GM21381 (cell line): ENCODE data around the gene GLI1.
"Not testable (repeated sequence)": the region's sequence is repeated elsewhere in the genome, so short reads cannot be mapped to it uniquely, and the experiment has no call there.

Experiments used
- ATAC-seq: cut with Tn5 transposase; IDR thresholded peaks from one replicate; pipeline ENCODE4 v1.9.1; 2021; ENCODE audit warnings: mild to moderate bottlenecking, moderate library complexity; ENCODE audit not compliant: unreplicated experiment

GLI1 gene

GRCh38 chr12:57459750-57460467 is at the start of gene GLI1:
Gene GLI1, plus strand, starts transcription at chr12:57459785. Its CDS starts 3,907 bp downstream, at chr12:57463692.
- ATAC-seq: no peak

- no peak for ATAC-seq
Observed at GRCh38 chr12:57410534-57410933, 49.1 kb upstream of the GLI1 start.

- not testable (repeated sequence) for ATAC-seq
Observed at GRCh38 chr12:57414160-57414559, 45.4 kb upstream of the GLI1 start.

GRCh38 chr12:57415088-57415487 is 44.5 kb upstream of the GLI1 start:
- ATAC-seq: no peak

GRCh38 chr12:57416039-57416996 is 43.3 kb upstream of the GLI1 start:
- ATAC-seq: no peak

GRCh38 chr12:57418255-57418654 is 41.3 kb upstream of the GLI1 start:
- ATAC-seq: no peak

GRCh38 chr12:57419495-57419894 is 40.1 kb upstream of the GLI1 start:
- no peak for ATAC-seq

- no peak for ATAC-seq
Observed at GRCh38 chr12:57420482-57420881, 39.1 kb upstream of the GLI1 start.

- not testable (repeated sequence) for ATAC-seq
Observed at GRCh38 chr12:57426948-57427347, 32.6 kb upstream of the GLI1 start.

- ATAC-seq: no peak
Observed at GRCh38 chr12:57428965-57429364, 30.6 kb upstream of the GLI1 start.

- no peak for ATAC-seq
Observed at GRCh38 chr12:57429473-57430111, 30.0 kb upstream of the GLI1 start.

- peak; percentile 51 for ATAC-seq
Observed at GRCh38 chr12:57430112-57430930, 29.3 kb upstream of the GLI1 start.

- ATAC-seq: peak; percentile 93
Observed at GRCh38 chr12:57430931-57431566, 28.5 kb upstream of the GLI1 start, which contains the start of gene R3HDM2. Gene R3HDM2, minus strand, starts transcription at chr12:57431043. Its CDS starts 120,615 bp downstream, at chr12:57310428.

GRCh38 chr12:57431654-57432188 is 27.9 kb upstream of the GLI1 start:
- ATAC-seq: no peak

- ATAC-seq: no peak
Observed at GRCh38 chr12:57433370-57433769, 26.2 kb upstream of the GLI1 start.

GRCh38 chr12:57434517-57435223 is 24.9 kb upstream of the GLI1 start, which contains the start of gene INHBC:
Gene INHBC, plus strand, starts transcription at chr12:57434784. Its CDS starts 103 bp downstream, at chr12:57434887.
- no peak for ATAC-seq

- no peak for ATAC-seq
Observed at GRCh38 chr12:57435293-57435692, 24.3 kb upstream of the GLI1 start.

GRCh38 chr12:57438400-57438799 is 21.2 kb upstream of the GLI1 start:
- ATAC-seq: no peak

- no peak for ATAC-seq
Observed at GRCh38 chr12:57439762-57440266, 19.8 kb upstream of the GLI1 start.
